GM19372 (cell line): ENCODE results near the gene PRR22.
"Not testable (repeated sequence)": the region's sequence is repeated elsewhere in the genome, so short reads cannot be mapped to it uniquely, and the experiment has no call there.

Experiments
- ATAC-seq: cut with Tn5 transposase; IDR thresholded peaks from one replicate; pipeline ENCODE4 v1.9.1; 2021; ENCODE audit warnings: mild to moderate bottlenecking, low read depth, moderate library complexity; ENCODE audit not compliant: unreplicated experiment

The PRR22 gene

DNA sequence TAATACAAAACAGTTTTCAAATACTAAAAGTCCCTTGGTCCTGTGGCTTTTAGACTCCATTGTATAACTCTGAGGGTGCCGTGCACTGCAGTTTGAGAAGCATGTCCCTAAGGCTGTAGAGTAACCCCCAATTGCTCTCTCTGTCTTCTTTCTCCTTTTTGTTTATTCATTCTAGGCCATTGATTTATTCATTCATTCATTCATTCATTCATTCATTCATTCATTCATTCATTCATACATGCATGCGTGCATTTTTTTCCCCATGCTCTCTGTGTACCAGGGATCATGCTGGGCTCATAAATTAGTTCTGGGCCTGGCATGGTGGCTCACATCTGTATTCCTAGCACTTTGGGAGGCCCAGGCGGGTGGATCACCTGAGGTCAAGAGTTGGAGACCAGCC, 19.3 kb downstream of the PRR22 start:
- ATAC-seq: no peak

DNA sequence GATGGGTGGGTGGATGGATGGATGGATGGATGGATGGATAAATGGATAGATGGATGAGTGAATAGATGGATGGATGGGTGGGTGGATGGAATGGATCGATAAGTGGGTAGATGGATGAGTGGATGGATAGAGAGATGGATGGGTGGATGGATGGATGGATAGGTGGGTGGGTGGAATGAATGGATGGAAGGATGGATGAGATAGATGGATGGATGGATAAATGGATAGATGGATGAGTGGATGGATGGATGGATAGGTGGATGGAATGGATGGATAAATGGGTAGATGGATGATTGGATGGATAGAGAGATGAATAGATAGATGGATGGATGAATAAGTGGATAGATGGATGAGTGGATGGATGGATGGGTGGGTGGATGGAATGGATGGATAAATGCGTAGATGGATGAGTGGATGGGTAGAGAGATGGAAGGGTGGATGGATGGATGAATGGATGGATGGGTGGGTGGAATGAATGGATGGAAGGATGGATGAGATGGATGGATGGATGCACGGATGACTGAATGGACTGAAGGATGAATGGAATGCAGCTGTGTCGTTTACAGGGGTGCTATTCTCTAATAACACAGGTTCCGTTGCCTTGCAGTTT, 21.8 kb downstream of the PRR22 start:
- no peak for ATAC-seq

DNA sequence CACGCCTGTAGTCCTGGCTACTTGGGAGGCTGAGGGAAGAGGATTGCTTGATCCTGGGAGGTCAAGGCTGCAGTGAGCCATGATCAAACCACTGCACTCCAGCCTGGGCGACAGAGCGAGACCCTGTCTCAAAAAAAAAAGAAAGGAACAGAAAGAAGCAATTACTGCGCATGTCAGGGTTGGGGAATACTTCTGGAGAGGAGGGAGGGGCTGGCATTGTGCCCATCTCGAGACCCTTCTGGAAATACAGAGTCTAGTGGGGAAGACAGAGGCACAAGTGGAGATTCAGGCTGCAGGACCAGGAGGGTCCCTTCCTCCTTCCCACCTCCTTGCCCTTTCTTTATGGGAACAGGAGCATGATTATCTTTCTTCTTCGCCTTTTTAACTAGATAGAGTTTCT, 30.8 kb downstream of the PRR22 start:
- no peak for ATAC-seq

DNA sequence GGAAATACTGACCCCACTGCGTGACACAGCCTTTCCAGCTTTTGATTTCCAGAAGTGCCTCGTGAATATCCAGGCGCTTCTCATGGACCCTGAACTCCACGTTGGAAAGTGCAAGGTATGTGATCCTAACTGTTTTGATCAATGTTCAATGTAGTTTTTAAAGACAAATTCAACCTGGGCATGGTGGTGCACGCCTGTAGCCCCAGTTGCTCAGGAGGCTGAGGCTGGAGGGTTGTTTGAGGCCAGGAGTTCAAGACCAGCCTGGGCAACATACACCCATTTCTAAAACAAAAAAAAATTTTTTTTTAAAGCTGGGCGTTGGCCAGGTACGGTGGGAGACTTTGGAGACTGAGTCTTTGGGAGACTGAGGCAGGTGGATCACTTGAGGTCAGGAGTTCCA, 32.8 kb downstream of the PRR22 start:
- no peak for ATAC-seq

DNA sequence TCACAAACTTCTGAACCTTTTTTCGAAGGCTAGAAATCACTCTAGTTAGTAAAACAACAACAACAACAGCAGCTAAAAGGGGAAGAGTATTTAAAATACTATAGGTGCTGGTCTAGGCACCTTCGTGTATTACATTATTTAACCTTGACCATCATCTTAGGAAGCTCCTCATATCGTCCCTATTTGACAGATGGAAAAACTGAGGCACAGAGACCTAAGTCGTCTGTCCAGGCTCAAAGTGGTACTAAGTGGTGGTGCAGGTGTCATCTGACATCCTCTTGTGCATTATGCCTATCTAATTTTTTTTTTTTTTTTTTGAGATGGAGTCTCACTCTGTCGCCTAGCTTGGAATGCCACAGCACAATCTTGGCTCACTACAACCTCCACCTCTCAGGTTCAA, 35.0 kb downstream of the PRR22 start:
- ATAC-seq: no peak

DNA sequence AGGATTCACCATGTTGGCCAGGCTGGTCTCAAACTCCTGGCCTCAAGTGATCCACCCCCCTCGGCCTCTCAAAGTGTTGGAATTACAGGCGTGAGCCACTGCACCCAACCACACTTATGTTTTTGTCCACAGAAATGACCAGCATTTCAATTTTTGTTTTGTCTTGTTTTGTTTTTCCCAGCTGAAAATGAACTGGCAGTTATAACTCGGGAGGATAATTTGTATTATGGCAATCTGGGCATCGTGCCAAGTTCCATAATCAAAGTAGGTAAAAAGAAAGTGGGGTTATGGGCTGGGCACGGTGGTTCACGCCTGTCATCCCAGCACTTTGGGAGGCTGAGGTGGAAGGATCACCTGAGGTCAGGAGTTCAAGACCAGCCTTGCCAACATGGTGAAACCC, 35.6 kb downstream of the PRR22 start:
- not testable (repeated sequence) for ATAC-seq

DNA sequence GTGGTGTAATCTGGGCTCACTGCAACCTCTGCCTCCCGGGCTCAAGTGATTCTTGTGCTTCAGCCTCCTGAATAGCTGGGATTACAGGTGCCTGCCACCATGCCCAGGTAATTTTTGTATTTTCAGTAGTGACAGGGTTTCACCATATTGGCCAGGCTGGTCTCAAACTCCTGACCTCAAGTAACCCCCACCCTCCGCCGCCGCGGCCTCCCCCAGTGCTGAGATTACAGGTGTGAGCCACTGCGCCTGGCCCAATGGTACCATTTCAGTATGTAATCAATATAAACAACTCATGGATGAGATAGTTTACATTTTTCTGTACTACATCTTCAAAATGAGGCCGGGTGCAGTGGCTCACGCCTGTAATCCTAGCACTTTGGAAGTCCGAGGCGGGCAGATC, 39.5 kb downstream of the PRR22 start:
- not testable (repeated sequence) for ATAC-seq

DNA sequence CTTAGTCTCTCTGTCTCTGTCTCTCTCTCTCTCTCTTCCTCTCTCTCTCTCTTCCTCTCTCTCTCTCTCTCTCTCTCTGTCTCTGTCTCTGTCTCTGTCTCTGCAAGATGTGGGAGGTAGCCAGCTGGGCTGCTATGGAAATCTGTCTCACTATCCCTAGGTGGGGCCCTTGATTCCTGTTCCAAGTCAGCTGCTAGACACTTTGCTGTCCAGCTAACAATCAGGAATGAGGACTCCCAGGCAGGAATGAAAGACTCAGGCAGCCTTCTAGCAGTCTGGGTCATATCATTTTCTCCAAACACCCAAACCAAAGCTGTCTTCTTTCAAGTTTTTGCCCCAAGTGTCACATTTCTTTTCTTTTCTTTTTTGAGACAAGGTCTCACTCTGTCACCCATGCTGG, 40.9 kb downstream of the PRR22 start:
- no peak for ATAC-seq

DNA sequence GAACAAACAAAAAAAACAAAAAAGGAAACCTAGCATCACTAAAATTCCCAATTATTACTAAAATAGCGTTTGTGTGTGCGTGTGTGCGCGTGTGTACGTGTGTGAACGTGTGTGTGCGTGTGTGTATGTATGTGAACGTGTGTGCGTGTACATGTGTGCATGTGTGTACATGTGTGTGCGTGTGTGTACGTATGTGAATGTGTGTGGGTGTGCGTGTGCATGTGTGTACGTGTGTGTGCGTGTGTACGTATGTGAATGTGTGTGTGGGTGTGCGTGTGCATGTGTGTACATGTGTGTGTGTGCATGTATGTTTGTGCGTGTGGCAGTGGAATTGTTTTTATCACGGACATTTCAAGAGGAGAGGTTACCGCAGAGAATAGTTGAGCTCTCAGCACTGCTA, 42.5 kb downstream of the PRR22 start:
- no peak for ATAC-seq

DNA sequence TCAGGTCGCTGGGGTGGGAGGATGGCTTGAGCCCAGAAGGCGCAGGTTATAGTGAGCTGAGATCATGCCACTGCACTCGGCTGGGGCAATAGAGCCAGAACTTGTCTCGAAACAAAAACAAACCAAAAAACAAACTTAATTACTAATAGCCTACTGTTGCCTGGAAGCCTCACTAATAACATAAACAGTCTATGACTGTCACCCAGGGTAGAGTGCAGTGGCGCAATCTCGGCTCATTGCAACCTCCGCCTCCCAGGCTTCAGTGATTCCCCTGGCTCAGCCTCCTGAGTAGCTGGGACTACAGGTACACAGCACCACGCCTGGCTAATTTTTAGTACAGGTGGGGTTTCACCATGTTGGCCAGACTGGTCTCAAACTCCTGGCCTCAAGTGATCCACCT, 46.1 kb downstream of the PRR22 start:
- ATAC-seq: no peak

DNA sequence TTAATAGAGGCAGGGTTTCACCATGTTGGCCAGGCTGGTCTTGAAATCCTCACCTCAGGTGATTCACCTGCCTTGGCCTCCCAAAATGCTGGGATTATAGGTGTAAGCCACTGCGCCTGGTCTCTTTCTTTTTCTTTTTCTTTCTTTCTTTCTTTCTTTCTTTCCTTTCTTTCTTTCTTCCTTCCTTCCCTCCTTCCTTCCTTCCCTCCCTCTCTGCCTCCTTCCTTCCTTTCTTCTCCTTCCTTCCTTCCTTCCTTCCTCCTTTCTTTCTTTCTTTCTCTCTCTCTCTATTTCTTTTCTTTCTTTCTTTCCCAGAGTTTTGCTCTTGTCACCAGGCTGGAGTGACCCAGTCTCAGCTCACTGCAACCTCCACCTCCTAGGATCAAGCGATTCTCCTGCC, 51.4 kb downstream of the PRR22 start:
- ATAC-seq: not testable (repeated sequence)
